ENCODE measurements around the gene RBM8A.

The RBM8A gene

GRCh38 chr1:145965119-145965744 is 37.9 kb upstream of the RBM8A start:
- DNase-seq (ENCODE audit: low read depth in 1 of 2, low spot score in 1 of 2) = no peak
- H3K27me3 ChIP-seq (ENCODE audit: insufficient read depth, poor library complexity, severe bottlenecking) = no peaks in the 10 kb centered on the region
- peak overlapping the region; percentile 71 for H3K27ac ChIP-seq (replicated peaks)
- TF ChIP-seq SPI1 (IDR thresholded peaks at IDR 0.05; ENCODE audit: borderline replicate concordance, low read depth) = no peak
- TF ChIP-seq GABPA (IDR thresholded peaks at IDR 0.05; ENCODE audit: low read depth) = no peak
- TF ChIP-seq REST (IDR thresholded peaks at IDR 0.05; ENCODE audit: insufficient replicate concordance, low read depth) = no peak
- no peak for TF ChIP-seq CTCF (IDR thresholded peaks at IDR 0.05; ENCODE audit: insufficient read depth, low read length)
- TF ChIP-seq POLR2AphosphoS5 (IDR thresholded peaks at IDR 0.05; ENCODE audit: low read depth) = no peak
- peak overlapping the region; percentile 62 for H3K4me3 ChIP-seq (replicated peaks; ENCODE audit: insufficient read depth, low read length)

GRCh38 chr1:145964328-145965118 is 37.2 kb upstream of the RBM8A start, which contains the start of the genes ANKRD34A and POLR3GL:
TSS of gene ANKRD34A (minus strand) at chr1:145964575. CDS start at chr1:145961759, 2,816 bp downstream.
TSS of gene POLR3GL (plus strand) at chr1:145964690. CDS start at chr1:145974866, 10,176 bp downstream.
- TF ChIP-seq POLR2AphosphoS5 (IDR thresholded peaks at IDR 0.05; ENCODE audit: low read depth) (peak; percentile 88), REST (IDR thresholded peaks at IDR 0.05; ENCODE audit: insufficient replicate concordance, low read depth) (peak; percentile 26), GABPA (IDR thresholded peaks at IDR 0.05; ENCODE audit: low read depth) (no peak), CTCF (IDR thresholded peaks at IDR 0.05; ENCODE audit: insufficient read depth, low read length) (no peak), SPI1 (IDR thresholded peaks at IDR 0.05; ENCODE audit: borderline replicate concordance, low read depth) (peak; percentile 84)
- H3K4me3 ChIP-seq (replicated peaks; ENCODE audit: insufficient read depth, low read length) = peak within 1 kb of the TSS; percentile 62
- DNase-seq (ENCODE audit: low read depth in 1 of 2, low spot score in 1 of 2) = peak; percentile 95 to 97
- no peaks in the 10 kb centered on the region for H3K27me3 ChIP-seq (ENCODE audit: insufficient read depth, poor library complexity, severe bottlenecking)
- peak within 1 kb of the TSS; percentile 71 for H3K27ac ChIP-seq (replicated peaks)

- Histone ChIP-seq H3K27me3 (ENCODE audit: insufficient read depth, poor library complexity, severe bottlenecking) (no peaks in the 10 kb centered on the region), H3K27ac (replicated peaks) (no peak overlapping the region), H3K4me3 (replicated peaks; ENCODE audit: insufficient read depth, low read length) (peak overlapping the region; percentile 62)
- TF ChIP-seq CTCF (IDR thresholded peaks at IDR 0.05; ENCODE audit: insufficient read depth, low read length) (no peak), GABPA (IDR thresholded peaks at IDR 0.05; ENCODE audit: low read depth) (no peak)
- no peak for DNase-seq (ENCODE audit: low read depth in 1 of 2, low spot score in 1 of 2)
These were observed 36.2 kb upstream of the RBM8A start for GRCh38 chr1:145963265-145964019.

Measured in HL-60 (cell line).